Aorta (tissue), 5 donors: ENCODE measurements around the gene GPR18. TPM values are rescaled to one million over a fixed set of nuclear protein-coding genes. Genes with fewer than 3 reads are reported as not detected.
A peak's percentile ranks its signal among the peaks of the same experiment; 100 is the strongest.
"Not testable (repeated sequence)": the region's sequence is repeated elsewhere in the genome, so short reads cannot be mapped to it uniquely, and the experiment has no call there.

Source experiments
- ATAC-seq: fragments of 200-7000 bp; cut with Tn5 transposase; one replicate; pipeline ENCODE4 v1.9.1; 2022; ENCODE audit warnings: moderate library complexity; ENCODE audit not compliant: low FRiP score
- DNase-seq, 2 donors: peaks; one replicate each; pipeline ENCODE4 v3.0.0-alpha.2; 2020
- H3K27ac ChIP-seq, 2 donors: one replicate each; pipeline ENCODE4 v1.5.1; 2013; ENCODE audit warnings: low read length in 2 of 2, mild to moderate bottlenecking in 2 of 2, moderate library complexity in 2 of 2, control low read depth in 1 of 2, inconsistent platforms in 1 of 2, low read depth in 1 of 2
- H3K27me3 ChIP-seq, 2 donors: one replicate each; pipeline ENCODE4 v1.6.1; 2013; ENCODE audit warnings: control low read depth in 1 of 2, low read length in 1 of 2, mild to moderate bottlenecking in 1 of 2, moderate library complexity in 1 of 2; ENCODE audit not compliant: insufficient read depth in 2 of 2, control insufficient read depth in 1 of 2
- H3K36me3 ChIP-seq, 2 donors: one replicate each; pipeline ENCODE4 v1.6.1; 2013; ENCODE audit warnings: control low read depth in 1 of 2, low read length in 1 of 2, mild to moderate bottlenecking in 1 of 2; ENCODE audit not compliant: insufficient read depth in 2 of 2, control insufficient read depth in 1 of 2
- H3K4me1 ChIP-seq, 2 donors: one replicate each; pipeline ENCODE4 v1.6.1; 2013; ENCODE audit warnings: low read length in 2 of 2, control low read depth in 1 of 2, mild to moderate bottlenecking in 1 of 2, moderate library complexity in 1 of 2; ENCODE audit not compliant: insufficient read depth in 2 of 2, control insufficient read depth in 1 of 2
- H3K4me3 ChIP-seq, 2 donors: one replicate each; pipeline ENCODE4 v1.5.1; 2013; ENCODE audit warnings: low read length in 2 of 2, control low read depth in 1 of 2, mild to moderate bottlenecking in 1 of 2
- H3K9me3 ChIP-seq: one replicate; pipeline ENCODE4 v1.6.1; 2013; ENCODE audit warnings: mild to moderate bottlenecking, low read length; ENCODE audit not compliant: control insufficient read depth
- WGBS, 2 donors: extraction: QIAGEN DNeasy Blood & Tissue Kit; methylation state at CpG; one replicate each; pipeline ENCODE4 v1.1.7; 2013; 5-methylcytosine and 5-hydroxymethylcytosine counted together
- intact Hi-C, 2 donors: fragments of 100-400 bp; cut with DNase I; formaldehyde crosslinking; loops; one replicate each; pipeline versions ENCODE4 v1.14.2 to v1.15.0; 2022
- polyA plus RNA-seq, 2 donors: library from polyadenylated mRNA; stranded (reverse); fragments of 200-250 nt; gene quantifications; one replicate each; pipeline ENCODE4 v1.2.3, GENCODE V29; 2013
- total RNA-seq, 2 donors: library from RNA; stranded (reverse); fragmentation: NEBNext Ultra II Directional; extraction: Animal tissue kit (Norgen Biotek cat#: 25700); gene quantifications; one replicate each; pipeline ENCODE4 v1.2.1, GENCODE V29; 2021
- donor health status: healthy with polysubstance abuse.
- donor health status: Bipolar disorder and iron deficiency.
- donor health status: DM: no; HTN: no; CAD: no.
- donor health status: DM: no; HTN: no; CAD: no.
- donor health status: DM: yes; HTN: yes; CAD: no.

The GPR18 gene
- total and polyA plus RNA-seq, 4 donors = 0.24 to 1.5 (median 0.55) TPM; not detected in 1

DNA sequence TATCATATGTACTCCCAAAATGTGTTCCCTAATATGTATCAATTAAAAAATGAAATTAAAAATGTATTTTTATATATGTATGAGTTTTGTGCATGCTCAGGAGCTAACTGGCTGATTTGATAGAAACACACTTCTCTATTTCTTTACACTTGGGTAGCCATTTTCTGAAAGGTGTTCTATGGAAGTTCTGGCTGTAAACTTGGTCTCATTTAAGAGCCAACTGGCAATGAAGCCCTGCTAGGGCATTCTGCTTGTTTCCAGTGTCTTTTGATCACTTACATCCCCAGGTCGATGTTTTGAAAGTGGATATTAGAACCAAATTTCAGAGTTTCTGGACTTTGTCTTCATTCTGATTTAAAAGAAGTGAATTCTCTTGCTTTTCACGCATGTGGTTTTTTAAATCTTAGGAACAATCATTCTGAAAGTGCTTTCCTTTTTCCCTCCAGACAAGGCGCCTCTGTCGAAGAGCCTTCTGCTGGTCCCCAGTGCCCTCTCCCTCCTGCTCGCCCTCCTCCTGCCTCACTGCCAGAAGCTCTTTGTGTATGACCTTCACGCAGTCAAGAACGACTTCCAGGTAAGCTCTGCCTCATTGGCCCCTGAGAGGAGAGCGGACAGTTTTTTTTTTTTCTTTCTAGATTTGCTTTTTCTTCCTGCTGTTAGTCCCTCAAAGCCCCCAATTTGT is 20.1 kb downstream of the GPR18 start:
- 85 to 86% methylated on average over 8 of the region's 8 CpGs for WGBS, 2 donors
- no peaks in the 10 kb centered on the region for H3K4me1 ChIP-seq
- H3K27me3 ChIP-seq = no peaks in the 10 kb centered on the region
- ATAC-seq (no peak), DNase-seq (no peak)
- H3K27ac ChIP-seq = no peak overlapping the region
- no peaks in the 10 kb centered on the region for H3K9me3 ChIP-seq
- H3K4me3 ChIP-seq = no peak overlapping the region
- intact Hi-C loops = no loop called here
- H3K36me3 ChIP-seq = peaks cover 0 to 2% of the 10 kb centered on the region in 2 donors

GRCh38 chr13:99231721-99232120 is 26.5 kb downstream of the GPR18 start:
- Histone ChIP-seq H3K9me3 (no peaks in the 10 kb centered on the region), H3K36me3 (no peaks in the 10 kb centered on the region), H3K4me3 (no peak overlapping the region), H3K27ac (no peak overlapping the region), H3K27me3 (no peaks in the 10 kb centered on the region), H3K4me1 (peaks cover 0 to 2% of the 10 kb centered on the region in 2 donors)
- intact Hi-C loops = no loop called here
- no peak for ATAC-seq
- DNase-seq = no peak
- WGBS, 2 donors = 58 to 82% methylated on average over 1 of the region's 1 CpG

GRCh38 chr13:99230991-99231390 is 27.2 kb downstream of the GPR18 start:
- intact Hi-C loops = no loop called here
- Histone ChIP-seq H3K4me1 (peaks cover 2 to 5% of the 10 kb centered on the region in 2 donors), H3K36me3 (no peaks in the 10 kb centered on the region), H3K27ac (no peak overlapping the region), H3K9me3 (no peaks in the 10 kb centered on the region), H3K4me3 (no peak overlapping the region), H3K27me3 (no peaks in the 10 kb centered on the region)
- DNase-seq (no peak), ATAC-seq (no peak)
- 93 to 95% methylated on average over 3 of the region's 3 CpGs for WGBS, 2 donors

GRCh38 chr13:99230588-99230987 is 27.6 kb downstream of the GPR18 start:
- intact Hi-C loops, H3K27ac ChIP-seq, H3K4me3 ChIP-seq, H3K9me3 ChIP-seq, ATAC-seq, H3K27me3 ChIP-seq, DNase-seq, H3K36me3 ChIP-seq, H3K4me1 ChIP-seq: not testable (repeated sequence)
- 95 to 96% methylated on average over 12 of the region's 12 CpGs for WGBS, 2 donors

GRCh38 chr13:99228737-99229691 is 29.2 kb downstream of the GPR18 start:
- no peaks in the 10 kb centered on the region for H3K36me3 ChIP-seq
- no peak overlapping the region for H3K4me3 ChIP-seq
- H3K27me3 ChIP-seq = no peaks in the 10 kb centered on the region
- intact Hi-C loops = no loop called here
- WGBS, 2 donors = 38 to 42% methylated on average over 13 of the region's 13 CpGs
- peaks cover 5 to 7% of the 10 kb centered on the region in 2 donors for H3K4me1 ChIP-seq
- peak overlapping the region in 1 of 2 donors; percentile 56 for H3K27ac ChIP-seq
- no peaks in the 10 kb centered on the region for H3K9me3 ChIP-seq
- DNase-seq = no peak
- ATAC-seq = no peak

- intact Hi-C loops = no loop called here
- Histone ChIP-seq H3K4me3 (no peak overlapping the region), H3K9me3 (no peaks in the 10 kb centered on the region), H3K36me3 (no peaks in the 10 kb centered on the region), H3K4me1 (peaks cover 5 to 7% of the 10 kb centered on the region in 2 donors), H3K27ac (no peak overlapping the region), H3K27me3 (no peaks in the 10 kb centered on the region)
- ATAC-seq (no peak), DNase-seq (peak in 1 of 2 donors; percentile 61)
- 85 to 88% methylated on average over 15 of the region's 15 CpGs for WGBS, 2 donors
Measured at GRCh38 chr13:99227909-99228688, 30.1 kb downstream of the GPR18 start.

- ATAC-seq (no peak), DNase-seq (no peak)
- H3K27ac ChIP-seq = no peak overlapping the region
- no peak overlapping the region for H3K4me3 ChIP-seq
- no peaks in the 10 kb centered on the region for H3K9me3 ChIP-seq
- H3K27me3 ChIP-seq = no peaks in the 10 kb centered on the region
- no peaks in the 10 kb centered on the region for H3K36me3 ChIP-seq
- 96% methylated on average over 6 of the region's 6 CpGs for WGBS, 2 donors
- intact Hi-C loops = no loop called here
- H3K4me1 ChIP-seq = peaks cover 5 to 7% of the 10 kb centered on the region in 2 donors
Measured at GRCh38 chr13:99227331-99227900, 30.8 kb downstream of the GPR18 start.

DNA sequence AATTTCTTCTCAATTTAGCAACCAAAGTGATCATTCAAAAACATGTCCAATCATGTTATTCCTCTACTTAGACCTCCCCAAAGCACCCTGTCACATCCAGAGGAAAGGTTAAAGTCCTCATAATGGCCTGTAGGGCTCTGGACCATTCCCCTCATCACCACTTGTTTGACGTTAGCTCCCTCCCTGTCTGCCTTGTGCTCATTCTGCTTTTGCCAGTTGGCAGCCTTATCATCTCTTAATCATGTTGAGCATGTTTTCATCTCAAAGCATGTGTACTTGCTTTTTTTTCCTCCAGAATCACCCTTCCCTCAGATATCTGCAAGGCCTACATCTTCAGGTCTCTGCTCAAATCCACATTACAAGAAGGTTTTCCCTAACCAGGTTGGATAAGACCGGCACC is 31.7 kb downstream of the GPR18 start:
- ATAC-seq = no peak
- Histone ChIP-seq H3K4me3 (no peak overlapping the region), H3K4me1 (peaks cover 5 to 7% of the 10 kb centered on the region in 2 donors), H3K27me3 (no peaks in the 10 kb centered on the region), H3K9me3 (no peaks in the 10 kb centered on the region), H3K27ac (no peak overlapping the region), H3K36me3 (peaks cover 0 to 2% of the 10 kb centered on the region in 2 donors)
- whole genome bisulfite sequencing, 2 donors = 54 to 58% methylated on average over 2 of the region's 2 CpGs
- DNase-seq = no peak
- intact Hi-C loops = no loop called here
